ES-I3 (cell line): ENCODE measurements around the gene PPM1D.

Source experiments
- H3K36me3 ChIP-seq: 2 replicates; pipeline ENCODE4 v1.6.1; 2013; ENCODE audit warnings: mild to moderate bottlenecking, low read length, control low read depth, moderate library complexity; ENCODE audit not compliant: insufficient read depth
- H3K4me1 ChIP-seq: 2 replicates; pipeline ENCODE4 v1.6.1; 2013; ENCODE audit warnings: mild to moderate bottlenecking, control low read depth, low read length; ENCODE audit not compliant: insufficient read depth
- H3K9ac ChIP-seq: 2 replicates; pipeline ENCODE4 v1.6.1; 2013; ENCODE audit warnings: low read depth, mild to moderate bottlenecking, low read length, moderate library complexity
- H3K9me3 ChIP-seq: 2 replicates; pipeline ENCODE4 v1.6.1; 2013; ENCODE audit warnings: mild to moderate bottlenecking, low read length, moderate library complexity; ENCODE audit not compliant: control insufficient read depth, insufficient read depth

Gene PPM1D

DNA sequence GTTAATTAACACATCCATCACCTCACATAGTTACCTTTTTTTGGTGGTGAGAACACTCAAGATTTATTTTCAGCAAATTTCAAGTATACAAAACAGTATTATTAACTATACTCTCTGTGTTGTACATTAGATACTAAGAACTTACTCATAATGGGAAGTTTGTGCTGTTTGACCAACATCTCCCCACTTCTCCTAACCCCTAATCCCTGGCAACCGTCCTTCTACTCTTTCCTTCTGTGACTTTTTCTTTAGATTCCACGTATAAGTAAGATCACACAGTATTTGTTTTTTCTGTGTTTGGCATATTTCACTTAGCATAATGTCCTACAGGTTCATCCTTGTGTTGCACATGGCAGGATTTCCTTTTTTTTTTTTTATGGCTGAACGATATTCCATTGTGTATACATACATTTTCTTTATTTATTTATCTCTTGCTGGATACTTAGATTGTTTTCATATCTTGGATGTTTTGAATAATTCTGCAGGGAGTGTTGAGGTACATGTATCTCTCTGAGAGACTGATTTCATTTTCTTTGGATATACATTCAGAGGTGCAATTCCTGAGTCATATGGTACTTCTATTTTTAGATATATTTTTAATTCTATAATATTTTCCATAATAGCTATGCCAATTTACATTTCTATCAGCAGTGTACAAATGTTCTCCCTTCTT lies 19.0 kb downstream of the PPM1D start:
- no peaks in the 10 kb centered on the region for H3K4me1 ChIP-seq
- H3K9me3 ChIP-seq: no peaks in the 10 kb centered on the region
- H3K9ac ChIP-seq: no peak overlapping the region
- no peaks in the 10 kb centered on the region; the same call in 1 of the 2 replicates for H3K36me3 ChIP-seq

- Histone ChIP-seq H3K9me3 (no peaks in the 10 kb centered on the region), H3K9ac (no peak overlapping the region), H3K4me1 (no peaks in the 10 kb centered on the region), H3K36me3 (peaks cover 2% of the 10 kb centered on the region; the same call in 1 of the 2 replicates)
Observed at GRCh38 chr17:60622961-60623360, 23.0 kb downstream of the PPM1D start.

- Histone ChIP-seq H3K36me3 (peaks cover 6% of the 10 kb centered on the region; the same call in 1 of the 2 replicates), H3K9ac (no peak overlapping the region), H3K4me1 (no peaks in the 10 kb centered on the region), H3K9me3 (no peaks in the 10 kb centered on the region)
Observed at GRCh38 chr17:60623415-60623814, 23.4 kb downstream of the PPM1D start.

- Histone ChIP-seq H3K9me3 (no peaks in the 10 kb centered on the region), H3K36me3 (peaks cover 6% of the 10 kb centered on the region; the same call in 1 of the 2 replicates), H3K9ac (no peak overlapping the region), H3K4me1 (no peaks in the 10 kb centered on the region)
Observed at GRCh38 chr17:60627124-60627523, 27.1 kb downstream of the PPM1D start.

- H3K9me3 ChIP-seq: no peaks in the 10 kb centered on the region
- peaks cover 6% of the 10 kb centered on the region; the same call in 1 of the 2 replicates for H3K36me3 ChIP-seq
- H3K9ac ChIP-seq: no peak overlapping the region
- no peaks in the 10 kb centered on the region for H3K4me1 ChIP-seq
Observed at GRCh38 chr17:60628252-60628889, 28.4 kb downstream of the PPM1D start.

DNA sequence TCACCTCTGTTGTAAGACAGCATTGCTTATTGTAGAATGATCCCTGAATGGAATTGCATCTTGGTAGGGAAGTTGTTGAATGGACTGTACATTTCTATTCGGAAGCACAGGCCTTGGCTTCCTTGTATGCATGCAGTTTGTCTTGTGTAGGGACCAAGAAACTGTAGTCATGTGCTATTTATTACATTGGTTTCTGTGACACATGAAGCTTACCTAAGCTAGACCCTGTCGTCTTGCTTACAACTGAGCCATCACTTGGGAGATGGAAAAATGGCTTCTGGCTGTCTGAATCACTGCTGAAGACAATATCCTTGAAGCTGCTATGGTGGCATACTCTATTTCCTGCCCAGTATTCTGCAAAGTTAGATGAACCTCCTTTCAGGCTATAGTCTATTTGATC lies 29.1 kb downstream of the PPM1D start:
- no peak overlapping the region for H3K9ac ChIP-seq
- H3K36me3 ChIP-seq: peaks cover 6% of the 10 kb centered on the region; the same call in 1 of the 2 replicates
- no peaks in the 10 kb centered on the region for H3K9me3 ChIP-seq
- H3K4me1 ChIP-seq: no peaks in the 10 kb centered on the region

GRCh38 chr17:60630352-60630751 lies 30.4 kb downstream of the PPM1D start:
- H3K4me1 ChIP-seq: no peaks in the 10 kb centered on the region
- no peaks in the 10 kb centered on the region for H3K9me3 ChIP-seq
- H3K9ac ChIP-seq: no peak overlapping the region
- H3K36me3 ChIP-seq: peaks cover 6% of the 10 kb centered on the region; the same call in 1 of the 2 replicates

DNA sequence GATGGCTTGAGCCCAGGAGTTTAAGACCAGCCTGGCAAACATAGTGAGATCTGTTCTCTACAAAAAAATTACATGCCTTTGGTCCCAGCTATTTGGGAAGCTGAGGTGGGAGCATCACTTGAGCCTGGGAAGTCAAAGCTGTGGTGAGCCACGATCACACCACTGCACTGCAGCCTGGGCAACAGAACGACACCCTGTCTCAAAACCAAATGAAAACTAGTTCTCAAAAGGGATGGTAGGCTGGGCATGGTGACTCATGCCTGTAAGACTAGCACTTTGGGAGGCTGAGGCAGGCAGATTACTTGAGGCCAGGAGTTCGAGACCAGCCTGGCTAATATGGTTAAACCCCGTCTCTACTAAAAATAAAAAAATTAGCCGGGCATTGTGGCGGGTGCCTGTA lies 31.1 kb downstream of the PPM1D start:
- H3K9me3 ChIP-seq: no peaks in the 10 kb centered on the region
- H3K36me3 ChIP-seq: peaks cover 12% of the 10 kb centered on the region
- H3K9ac ChIP-seq: no peak overlapping the region
- no peaks in the 10 kb centered on the region for H3K4me1 ChIP-seq

GRCh38 chr17:60637683-60638082 lies 37.7 kb downstream of the PPM1D start:
- Histone ChIP-seq H3K36me3 (peaks cover 11% of the 10 kb centered on the region), H3K9me3 (no peaks in the 10 kb centered on the region), H3K9ac (no peak overlapping the region), H3K4me1 (no peaks in the 10 kb centered on the region)

- H3K36me3 ChIP-seq: peaks cover 11% of the 10 kb centered on the region
Observed at GRCh38 chr17:60639019-60639330, 39.0 kb downstream of the PPM1D start.

DNA sequence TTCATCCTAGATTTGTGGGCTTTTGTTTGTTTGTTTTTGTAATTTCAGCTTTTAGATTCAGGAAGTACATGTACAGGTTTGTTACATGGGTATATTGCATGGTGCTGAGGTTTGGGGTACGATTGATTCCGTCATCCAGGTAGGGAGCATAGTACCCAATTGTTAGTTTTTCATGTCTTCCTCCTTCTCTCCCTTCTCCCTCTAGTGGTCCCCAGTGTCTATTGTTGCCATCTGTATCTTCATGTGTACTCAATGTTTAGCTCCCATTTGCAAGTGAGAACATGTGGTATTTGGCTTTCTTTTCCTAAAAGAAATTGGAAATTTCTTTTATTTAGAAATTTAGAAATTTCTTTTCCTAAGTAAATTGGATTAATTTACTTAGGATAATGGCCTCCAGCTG lies 40.5 kb downstream of the PPM1D start:
- H3K9ac ChIP-seq: no peak overlapping the region
- H3K9me3 ChIP-seq: no peaks in the 10 kb centered on the region
- no peaks in the 10 kb centered on the region for H3K4me1 ChIP-seq
- H3K36me3 ChIP-seq: peaks cover 11% of the 10 kb centered on the region

More at GRCh38 chr17:60639019-60639330, 39.0 kb downstream of the PPM1D start:
- no peak overlapping the region for H3K9ac ChIP-seq
- no peaks in the 10 kb centered on the region for H3K4me1 ChIP-seq
- no peaks in the 10 kb centered on the region for H3K9me3 ChIP-seq

DNA sequence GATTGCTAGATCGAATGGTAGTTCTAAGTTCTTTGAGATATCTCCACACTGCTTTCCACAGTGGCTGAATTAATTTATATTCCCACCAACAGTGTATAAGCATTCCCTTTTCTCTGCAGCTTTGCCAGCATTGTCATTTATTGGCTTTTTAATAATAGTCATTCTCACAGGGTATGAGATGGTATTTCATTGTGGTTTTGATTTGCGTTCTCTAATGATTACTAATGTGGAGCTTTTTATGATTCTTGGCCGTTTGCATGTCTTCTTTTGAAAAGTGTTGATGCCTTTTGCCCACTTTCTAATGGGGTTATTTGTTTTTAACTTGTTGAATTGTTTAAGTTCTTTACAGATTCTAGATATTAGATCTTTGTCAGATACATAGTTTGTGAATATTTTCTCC lies 41.1 kb downstream of the PPM1D start:
- peaks cover 7% of the 10 kb centered on the region; the same call in 1 of the 2 replicates for H3K36me3 ChIP-seq
- H3K9me3 ChIP-seq: no peaks in the 10 kb centered on the region
- H3K9ac ChIP-seq: no peak overlapping the region
- no peaks in the 10 kb centered on the region for H3K4me1 ChIP-seq

- peaks cover 2% of the 10 kb centered on the region; the same call in 1 of the 2 replicates for H3K36me3 ChIP-seq
- no peak overlapping the region for H3K9ac ChIP-seq
- no peaks in the 10 kb centered on the region for H3K9me3 ChIP-seq
- H3K4me1 ChIP-seq: no peaks in the 10 kb centered on the region
Observed at GRCh38 chr17:60641810-60642220, 41.8 kb downstream of the PPM1D start.

- no peaks in the 10 kb centered on the region for H3K4me1 ChIP-seq
- no peak overlapping the region; the same call in 1 of the 2 replicates for H3K9ac ChIP-seq
- peaks cover 16% of the 10 kb centered on the region for H3K36me3 ChIP-seq
- no peaks in the 10 kb centered on the region for H3K9me3 ChIP-seq
Observed at GRCh38 chr17:60645918-60646523, 46.0 kb downstream of the PPM1D start.

DNA sequence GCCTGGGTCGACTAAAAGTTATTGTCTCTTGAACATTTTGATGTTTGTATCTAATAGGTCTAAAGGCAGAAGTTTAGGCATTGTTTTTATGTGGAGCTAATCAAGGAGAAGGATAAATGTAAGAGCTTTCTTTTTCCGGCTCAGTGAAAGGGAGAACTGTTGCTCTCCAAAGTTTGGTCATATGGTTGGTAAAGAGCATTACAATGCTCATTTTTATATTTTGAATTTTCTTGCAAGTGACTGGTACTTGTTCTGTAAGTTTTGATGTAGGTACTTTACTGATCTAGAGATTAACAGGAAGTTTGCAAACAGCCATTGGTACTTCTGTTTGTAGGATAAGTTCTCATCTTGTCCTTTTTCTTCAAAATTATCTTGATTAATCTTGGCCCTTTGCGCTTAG lies 46.7 kb downstream of the PPM1D start:
- no peaks in the 10 kb centered on the region for H3K9me3 ChIP-seq
- H3K9ac ChIP-seq: no peak overlapping the region
- peaks cover 19% of the 10 kb centered on the region for H3K36me3 ChIP-seq
- H3K4me1 ChIP-seq: no peaks in the 10 kb centered on the region
